Stimulated activated CD4-positive, alpha-beta T cell treated with anti-CD3 and anti-CD28 coated beads, Interleukin-4, amount 100 ng/mL, for 48 hours (primary cell): ENCODE results near the gene RPA3.

Experiments used
- DNase-seq, 2 donors: peaks; one replicate each; pipeline ENCODE4 v3.0.0-alpha.2; 2020; ENCODE audit warnings: low read depth in 2 of 2

The RPA3 gene

DNA sequence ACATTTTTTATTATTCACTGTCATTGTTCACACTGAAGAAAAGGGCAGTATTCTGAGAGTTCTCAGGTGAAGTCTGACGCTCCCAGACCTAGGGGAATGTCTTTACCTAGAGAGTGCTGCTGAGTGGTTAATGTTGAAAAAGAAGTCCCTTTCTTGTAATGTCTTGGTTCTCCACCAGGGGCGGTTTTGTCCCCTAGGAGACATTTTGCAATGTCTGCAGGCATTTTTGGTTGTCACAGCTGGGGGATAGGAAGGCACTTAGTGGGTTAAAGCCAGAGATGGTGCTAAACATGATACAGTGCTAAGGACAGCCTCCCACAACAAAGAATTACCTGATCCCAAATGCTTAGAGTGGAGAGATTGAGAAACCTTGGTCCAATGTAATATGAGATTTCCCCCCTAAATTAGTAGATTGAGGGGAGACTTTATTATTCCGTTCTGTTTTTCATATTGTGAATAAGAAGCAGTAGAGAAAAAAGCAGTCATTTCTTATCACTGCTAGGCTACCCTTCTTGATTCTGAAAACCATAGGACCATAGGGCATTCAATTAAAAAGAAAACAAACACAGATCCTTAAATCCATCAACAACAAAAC lies 64.7 kb downstream of the RPA3 start:
- DNase-seq: no peak

DNA sequence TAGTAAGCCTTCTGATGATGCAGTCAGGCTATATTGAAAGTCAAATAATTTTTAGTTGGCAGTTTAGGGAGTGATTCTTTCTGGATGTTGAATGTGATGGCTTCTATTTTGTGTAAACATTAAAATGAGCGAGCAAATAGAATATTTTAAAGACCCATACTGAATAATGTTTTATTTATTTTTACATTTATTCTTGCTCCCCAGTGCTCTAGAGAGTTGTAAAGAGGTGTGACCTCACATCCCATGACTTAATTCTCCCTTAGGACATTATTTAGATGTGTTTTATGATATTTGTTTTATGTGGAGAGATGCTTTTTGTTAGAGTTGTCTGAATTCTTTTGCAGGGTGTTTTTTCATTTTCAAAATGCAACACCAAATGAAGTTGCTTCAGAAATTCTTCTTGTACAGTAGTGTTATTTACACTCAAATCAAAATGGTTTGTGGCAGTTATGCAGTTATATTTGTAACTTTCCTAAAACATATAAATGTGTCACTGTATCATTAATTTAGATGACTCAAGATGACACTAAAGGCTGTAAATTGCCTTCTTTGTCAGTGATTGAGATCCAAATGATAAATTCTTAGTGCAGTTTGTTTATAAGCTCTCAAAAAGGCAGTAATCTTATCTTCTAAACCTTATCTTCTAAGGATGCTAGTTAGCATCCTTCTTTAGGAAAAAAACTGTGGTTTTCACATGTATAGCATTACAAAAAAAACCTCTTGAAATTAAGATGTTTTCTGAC lies 65.4 kb downstream of the RPA3 start:
- DNase-seq: no peak

DNA sequence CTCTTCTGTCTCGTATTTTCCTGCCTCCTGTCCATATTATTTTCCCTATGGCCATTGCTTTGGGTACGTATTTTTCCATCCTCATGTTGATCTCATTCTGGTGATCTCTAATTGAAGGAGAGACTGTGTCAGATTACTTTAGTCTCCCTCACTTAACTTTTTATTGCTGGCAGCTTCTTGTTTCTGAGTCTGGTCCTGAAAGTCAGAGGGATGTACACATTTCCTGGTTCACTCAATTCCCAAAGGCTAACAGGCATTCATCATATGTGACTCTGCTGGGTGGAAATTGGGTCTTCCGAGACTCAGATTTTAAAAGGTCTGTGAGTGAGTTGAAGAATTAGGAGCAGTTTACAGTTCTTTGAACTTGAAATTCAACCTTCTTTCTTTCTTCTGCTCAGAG lies 66.9 kb downstream of the RPA3 start:
- no peak for DNase-seq

DNA sequence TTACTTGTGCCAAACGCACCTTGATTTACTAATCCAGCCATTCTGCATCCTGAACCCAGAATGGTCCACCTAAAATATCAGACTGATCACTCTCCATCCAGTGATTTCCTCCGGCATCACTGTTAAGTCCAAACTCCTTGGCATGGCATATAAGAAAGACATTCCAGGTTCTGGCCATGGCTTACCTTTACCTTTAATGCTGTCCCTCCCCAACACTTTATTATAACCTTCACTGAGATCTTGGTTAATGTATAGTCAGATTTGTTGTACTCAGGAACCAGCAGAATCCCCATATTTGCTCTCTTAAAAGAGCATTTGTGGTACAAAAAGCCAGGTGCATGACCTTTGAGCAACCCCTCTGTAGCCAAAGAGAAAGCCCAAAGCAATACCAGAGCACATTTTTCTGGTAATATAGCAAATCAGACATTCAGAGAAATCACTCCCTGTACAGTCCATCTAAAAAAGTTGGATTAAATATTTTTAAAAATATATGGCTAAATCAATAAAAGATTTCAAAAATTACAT lies 67.7 kb downstream of the RPA3 start:
- DNase-seq: no peak

DNA sequence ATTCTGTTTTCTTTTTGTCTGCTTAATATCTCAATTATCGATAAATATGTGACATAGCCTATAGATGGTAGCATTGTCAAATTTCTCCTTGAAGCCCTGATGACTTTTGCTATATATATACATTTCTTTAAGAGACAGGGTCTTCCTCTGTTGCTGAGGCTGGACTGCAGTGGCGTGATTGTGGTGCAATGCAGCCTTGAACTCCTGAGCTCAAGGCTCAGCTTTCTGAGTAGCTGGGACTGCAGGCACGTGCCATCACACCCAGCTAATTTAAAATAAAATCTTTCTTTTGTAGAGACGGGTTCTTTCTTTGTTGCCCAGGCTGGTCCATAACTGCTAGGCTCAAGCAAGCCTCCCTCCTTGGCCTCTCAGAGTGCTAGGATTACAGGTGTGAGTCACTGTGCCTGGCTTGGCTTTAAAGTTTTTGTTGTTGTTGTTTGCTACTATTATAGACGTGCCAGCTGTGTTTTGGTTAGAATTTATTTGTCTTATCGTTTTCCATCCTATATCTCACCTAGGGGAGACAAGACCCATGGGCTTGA lies 70.8 kb downstream of the RPA3 start:
- DNase-seq: no peak

DNA sequence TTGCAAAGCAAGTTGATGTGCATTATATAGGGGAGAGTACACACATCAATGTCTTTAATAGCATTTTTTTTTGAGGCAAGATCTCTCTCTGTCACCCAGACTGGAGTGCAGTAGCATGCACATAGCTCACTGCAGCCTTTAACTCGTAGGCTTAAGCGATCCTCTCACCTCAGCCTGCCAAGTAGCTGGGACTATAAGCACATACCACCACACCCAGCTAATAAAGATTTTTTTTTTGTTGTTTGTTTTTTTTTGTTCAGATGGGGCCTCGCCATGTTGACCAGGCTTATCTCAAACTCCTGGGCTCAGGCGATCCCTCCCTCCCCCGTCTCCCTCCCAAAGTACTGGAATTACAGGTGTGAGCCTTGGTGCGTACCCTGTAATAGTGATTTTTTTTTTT lies 76.3 kb downstream of the RPA3 start:
- DNase-seq: no peak

DNA sequence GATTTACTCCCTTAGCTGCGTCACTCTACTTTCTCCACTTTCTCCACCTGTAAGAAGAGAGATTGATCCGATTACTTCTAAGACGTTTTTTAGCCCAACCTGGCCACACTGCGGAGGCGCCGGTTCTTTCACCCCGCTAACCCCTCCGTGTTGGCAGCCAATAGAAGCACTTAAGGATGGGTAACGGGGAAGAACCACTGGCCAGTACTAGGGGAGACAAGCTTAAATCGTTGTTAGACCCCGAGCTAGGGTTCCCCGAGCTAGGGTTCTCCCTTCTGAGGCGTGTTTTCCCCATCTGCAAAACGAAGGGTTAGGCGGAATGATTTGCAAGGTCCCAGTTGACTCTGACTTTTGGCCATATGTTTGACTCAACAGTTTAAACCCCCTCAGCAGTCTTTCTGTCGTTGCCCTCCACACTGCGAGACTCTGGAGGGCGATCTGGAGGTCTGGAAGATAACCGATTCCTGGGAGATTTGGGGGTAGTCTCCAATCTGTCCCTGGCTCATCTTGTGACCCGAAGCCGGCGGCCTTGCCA lies 77.2 kb downstream of the RPA3 start:
- DNase-seq: no peak

DNA sequence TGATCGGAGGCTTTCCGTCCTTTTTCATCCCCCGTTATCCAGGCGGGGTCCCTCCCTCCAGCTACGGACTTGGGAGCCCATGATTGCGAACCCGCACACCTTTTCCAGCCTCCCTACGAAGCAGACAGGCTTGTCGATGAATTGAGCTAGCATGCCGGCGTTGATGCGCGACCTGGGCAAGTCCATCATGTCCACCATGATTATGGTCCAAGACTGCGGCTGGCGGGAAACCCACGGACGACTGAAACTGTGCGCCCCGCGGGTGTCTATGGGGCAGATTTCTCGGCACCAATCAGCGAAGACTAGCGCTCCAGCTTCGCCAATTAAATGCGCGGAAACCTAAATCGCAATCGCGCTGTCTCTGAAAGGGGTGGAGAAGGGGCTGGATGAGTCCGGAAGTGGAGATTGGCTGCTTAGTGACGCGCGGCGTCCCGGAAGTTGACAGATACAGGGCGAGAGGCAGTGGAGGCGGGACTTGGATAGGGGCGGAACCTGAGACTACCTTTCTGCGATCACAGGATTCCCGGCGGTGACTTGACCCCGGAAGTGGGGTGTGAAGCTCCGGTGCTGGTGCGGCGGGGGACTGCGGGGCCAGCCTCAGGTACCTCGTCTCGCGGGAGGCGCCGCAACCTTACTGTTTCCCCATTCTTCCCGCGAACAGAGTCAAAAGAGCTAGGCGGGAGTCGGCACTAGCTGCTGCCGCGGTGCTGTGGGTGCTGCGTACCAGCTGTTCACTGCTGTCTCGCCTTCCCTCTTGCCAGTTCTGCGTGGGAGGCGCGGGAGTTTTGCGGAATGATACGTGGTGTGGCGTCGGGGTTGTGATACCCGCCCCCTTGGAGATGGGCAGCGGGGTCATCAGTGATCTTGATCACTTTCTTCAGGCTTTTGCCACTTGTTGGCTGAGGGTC lies 77.9 kb downstream of the RPA3 start, which contains the start of gene UMAD1:
UMAD1 (plus strand) TSS at position 532 of the 908 bp plus-strand sequence. CDS start 32,620 bp downstream, outside the sequence.
- DNase-seq: peak; percentile 93 to 97

DNA sequence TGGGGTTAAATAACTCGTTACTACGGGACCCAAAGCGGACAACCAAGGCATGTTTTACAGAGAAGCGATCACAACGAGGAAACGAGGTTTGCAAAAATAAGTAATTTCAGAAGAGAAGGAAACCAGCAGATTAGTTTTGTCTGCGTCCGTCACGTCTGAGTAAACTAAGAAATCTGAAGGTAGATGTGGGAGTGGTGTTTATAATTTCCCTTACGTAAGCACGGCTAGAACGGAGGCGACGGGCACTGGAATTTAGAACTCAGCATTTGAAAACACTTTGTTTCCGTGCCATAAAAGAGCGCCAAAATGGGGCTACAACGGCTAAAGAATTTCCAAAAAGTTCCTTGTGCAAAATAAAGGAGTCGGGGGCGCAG lies 78.6 kb downstream of the RPA3 start:
- peak; percentile 18 to 38 for DNase-seq

DNA sequence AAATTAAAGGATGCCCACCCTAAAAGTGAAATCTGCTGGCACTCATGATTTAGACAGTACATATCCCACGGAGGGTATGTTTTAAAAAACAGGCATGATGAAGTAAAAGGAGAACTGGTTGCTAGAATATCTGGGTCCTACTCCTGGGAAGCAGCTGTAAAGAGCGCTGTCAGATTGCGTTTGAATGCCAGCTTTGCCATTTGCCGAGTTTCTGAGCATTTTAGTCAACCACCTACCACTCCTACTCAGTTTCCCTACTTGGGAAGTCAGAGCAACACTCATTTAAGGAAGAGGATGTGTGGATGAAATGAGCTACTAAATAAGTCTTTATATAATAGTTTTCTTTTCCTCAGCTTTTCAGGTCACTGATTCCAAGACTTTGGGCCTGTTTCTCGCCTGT lies 79.0 kb downstream of the RPA3 start:
- peak in 1 of 2 donors; percentile 6 for DNase-seq

DNA sequence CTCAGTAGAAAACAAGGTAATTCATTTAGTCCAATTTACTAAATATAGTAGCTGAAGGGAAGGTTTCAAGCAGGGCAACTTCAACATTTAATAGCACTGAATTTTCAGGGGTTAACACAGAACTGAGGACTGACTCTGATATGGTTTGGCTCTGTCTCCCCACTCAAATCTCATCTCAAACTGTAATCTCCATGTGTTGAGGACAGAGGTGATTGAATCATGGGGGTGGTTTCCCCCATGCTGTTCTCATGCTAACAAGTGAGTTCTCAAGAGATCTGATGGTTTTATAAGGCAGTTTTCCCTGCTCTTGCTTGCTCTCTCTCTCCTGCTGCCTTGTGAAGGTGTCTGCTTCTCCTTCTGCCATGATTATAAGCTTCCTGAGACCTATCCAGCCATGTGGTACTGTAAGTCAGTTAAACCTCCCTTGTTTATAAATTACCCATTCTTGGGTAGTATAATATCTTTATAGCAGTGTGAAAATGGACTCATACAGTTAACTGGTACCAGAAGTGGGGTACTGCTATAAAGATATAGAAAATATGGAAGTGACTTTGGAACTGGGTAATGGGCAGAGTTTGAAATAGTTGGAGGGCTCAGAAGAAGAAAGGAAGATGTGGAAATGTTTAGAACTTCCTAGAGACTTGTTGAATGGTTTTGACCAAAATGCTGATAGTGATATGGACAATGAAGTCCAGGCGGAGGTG lies 87.6 kb downstream of the RPA3 start:
- DNase-seq: no peak

DNA sequence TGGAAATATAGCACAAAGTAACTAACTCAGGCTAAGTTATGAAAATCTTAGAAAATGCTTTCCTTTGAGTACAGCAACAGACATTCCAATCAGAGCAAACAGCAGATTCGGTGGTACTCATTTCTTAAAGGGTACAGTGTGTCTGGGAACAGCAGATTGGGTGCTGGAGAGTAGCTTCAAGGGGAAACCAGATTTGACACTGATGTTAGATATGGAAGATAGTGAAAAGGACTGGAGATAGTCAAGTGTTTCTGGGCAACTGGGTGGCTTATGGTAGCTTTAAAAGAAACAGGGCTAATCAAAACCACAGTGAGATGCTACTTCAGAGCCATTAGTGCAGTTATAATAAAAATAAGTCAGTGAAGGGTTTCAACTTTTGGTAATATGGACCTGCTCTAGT lies 89.9 kb downstream of the RPA3 start:
- no peak for DNase-seq

DNA sequence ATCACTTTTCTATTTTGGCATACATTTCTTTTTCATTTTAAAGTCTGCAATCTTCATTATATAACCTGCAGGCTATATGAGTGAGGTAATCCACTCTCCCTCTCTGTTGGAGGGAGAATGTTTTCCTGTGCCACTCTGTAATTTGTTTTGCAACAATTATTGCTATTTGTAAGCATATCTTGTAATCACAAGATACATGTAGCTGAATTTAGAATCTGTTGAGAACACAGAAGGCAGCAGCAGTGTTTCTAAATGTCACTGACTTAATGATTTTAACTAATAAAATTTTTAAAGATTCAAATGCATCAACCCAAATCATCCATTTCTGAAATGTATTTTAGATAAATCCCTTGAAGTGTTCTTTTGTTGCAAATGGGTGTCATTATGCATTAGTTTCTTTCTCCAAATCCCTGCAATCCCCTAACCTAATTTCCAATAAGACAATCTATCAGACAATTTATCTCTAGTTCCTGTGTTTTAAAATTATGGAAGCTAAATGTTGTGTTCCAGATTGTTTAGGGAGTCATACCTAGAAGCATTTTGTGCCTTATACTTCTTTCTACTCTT lies 97.7 kb downstream of the RPA3 start:
- DNase-seq: no peak

DNA sequence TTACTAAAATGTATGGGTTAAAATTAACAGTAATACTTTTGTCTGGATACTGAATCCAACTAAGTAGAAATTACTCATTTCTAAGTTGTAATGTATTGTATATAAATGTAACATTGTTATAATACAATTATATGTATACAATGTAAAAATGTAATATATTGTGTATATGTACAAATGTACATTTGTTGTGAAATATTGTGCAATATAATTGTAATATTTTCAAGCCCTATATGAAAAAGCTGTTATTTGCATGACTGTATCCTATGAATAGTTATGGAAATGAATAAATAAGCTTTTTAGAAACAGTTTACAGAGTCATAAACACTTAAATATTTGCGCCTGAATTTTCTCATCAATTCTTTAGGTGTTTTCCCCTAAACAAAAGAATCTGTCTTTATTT lies 98.2 kb downstream of the RPA3 start:
- DNase-seq: no peak

DNA sequence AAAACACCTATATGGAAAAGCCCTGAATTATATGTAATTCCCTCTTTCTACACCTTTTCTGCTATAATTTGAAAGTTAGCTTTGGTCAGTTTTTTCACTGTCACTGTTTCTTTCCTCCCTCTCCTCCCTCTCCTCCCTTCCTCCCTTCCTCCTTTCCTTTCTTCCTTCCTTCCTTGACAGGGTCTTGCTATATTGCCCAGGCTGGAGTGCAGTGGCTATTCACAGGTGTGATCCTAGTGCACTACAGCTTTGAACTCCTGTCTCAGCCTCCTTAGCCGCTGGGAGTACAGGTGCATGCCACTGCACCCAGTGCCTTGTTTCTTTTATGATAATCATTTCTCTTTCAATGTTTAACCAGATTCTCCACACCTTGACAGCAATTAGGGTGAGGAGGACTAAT lies 100.0 kb downstream of the RPA3 start:
- DNase-seq: no peak

DNA sequence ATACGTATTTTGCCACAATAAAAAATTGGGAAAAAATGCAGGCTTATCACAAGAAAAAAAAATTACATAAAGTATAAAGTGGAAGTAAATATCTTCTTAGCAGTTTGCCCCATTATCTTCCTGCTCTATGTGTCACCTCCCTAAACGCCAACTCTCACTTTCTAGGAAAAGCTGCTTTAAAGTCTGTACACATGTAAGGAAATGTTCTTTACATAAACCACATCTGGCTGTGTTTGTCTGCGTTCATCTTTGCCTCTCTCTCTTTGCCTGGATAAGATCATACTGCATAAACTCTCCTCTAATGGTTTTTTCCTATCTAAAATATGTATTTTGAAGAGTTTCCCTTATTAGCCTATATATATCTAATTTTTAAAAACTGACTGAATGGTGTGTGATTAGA lies 100.9 kb downstream of the RPA3 start:
- no peak for DNase-seq

DNA sequence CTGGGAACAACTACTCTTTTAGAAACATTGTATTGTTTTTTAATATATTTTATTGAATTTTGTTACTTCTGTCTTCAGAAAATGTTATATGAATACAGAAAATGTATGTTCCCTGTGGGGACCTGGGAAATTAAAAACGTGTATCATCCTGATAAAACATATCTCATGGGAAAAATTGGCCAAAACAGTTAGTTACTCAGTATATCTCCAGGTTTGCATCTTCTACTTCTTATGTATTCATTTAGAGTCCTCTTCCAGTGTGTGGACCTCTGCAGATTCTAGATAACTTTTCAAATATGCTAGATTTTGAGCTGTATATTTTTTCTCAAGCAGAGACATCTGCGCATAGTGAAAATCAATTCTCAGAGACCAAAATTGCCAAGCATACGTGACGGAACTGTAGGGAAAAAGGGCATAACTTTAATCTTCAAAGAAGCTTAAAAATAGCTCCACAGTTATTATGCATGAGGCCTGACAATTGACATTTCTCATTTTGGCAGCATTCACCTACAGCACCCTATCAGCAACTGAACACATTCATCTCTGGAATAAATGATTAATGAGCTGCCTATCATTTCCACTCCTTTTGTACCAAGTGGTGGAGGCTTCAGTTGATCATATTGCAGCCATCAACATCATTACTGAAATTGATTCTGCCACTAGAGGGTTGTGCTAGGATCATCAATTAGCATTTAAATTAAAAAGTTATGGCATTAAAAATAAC lies 104.2 kb downstream of the RPA3 start:
- no peak for DNase-seq

DNA sequence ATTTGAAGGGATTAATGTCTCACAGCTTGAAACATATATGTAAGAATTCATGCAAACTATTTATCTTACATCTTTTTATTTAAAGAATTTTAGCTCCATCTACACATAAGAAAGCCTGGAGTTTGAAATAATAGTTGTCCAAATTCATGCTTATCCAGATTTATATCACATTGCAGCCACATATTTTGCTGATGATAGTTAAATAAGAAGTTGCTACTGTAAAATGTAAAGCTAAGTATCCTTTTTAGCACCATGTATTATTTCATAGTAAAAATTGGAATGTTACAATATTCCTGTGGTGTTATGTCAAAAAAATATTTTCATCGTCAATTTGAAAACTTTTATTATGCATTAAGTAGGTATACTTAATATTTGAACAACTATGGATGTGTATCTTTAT lies 105.2 kb downstream of the RPA3 start:
- DNase-seq: no peak

DNA sequence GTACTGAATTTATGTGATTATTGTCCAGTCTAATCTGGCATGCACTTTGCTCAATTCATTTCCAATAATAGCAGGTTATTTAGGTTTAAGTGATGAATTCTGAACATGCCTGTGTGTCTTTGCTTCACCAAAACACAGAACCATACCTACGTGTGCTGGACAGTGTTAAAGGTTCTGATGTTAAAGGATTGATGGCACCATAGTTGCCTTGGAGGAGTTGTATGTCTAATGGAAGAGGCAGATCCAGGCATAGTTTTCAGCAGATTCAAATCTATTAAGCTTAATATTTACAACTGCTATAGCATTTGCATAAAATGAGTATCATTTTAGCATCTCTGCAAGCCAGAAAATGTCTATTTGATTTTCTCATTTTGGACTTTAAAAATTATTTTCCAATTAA lies 105.9 kb downstream of the RPA3 start:
- no peak for DNase-seq

DNA sequence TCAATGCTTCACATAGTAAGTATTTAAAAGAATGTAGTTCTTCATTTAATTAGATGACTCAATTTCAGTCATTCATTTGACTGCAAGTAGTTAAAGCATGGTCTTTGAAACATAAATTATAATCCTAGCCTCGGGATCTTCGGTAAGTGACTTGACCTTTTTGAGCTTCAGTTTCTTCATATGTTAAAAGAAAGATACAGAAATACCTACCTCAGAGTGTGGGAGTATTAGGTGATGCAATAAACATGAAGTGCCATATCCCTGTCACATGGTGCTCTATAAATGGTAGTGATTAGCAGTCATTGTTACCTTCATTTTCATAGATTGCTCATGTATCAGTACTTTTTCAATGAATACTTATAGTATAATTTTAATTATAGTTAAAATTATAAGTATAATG lies 109.1 kb downstream of the RPA3 start:
- no peak for DNase-seq
